ENCODE measurements around the gene IRF7.
A peak's percentile ranks its signal among the peaks of the same experiment; 100 is the strongest.

Gene IRF7

GRCh38 chr11:620201-620600 is 4.5 kb upstream of the IRF7 start:
- Mint-ChIP-seq H3K9me3 (no peaks in the 10 kb centered on the region), H3K36me3 (ENCODE audit: low read depth) (no peaks in the 10 kb centered on the region), H3K27me3 (ENCODE audit: low read depth) (peaks cover 9% of the 10 kb centered on the region), H3K4me3 (no peak overlapping the region), H3K4me1 (peaks cover 5% of the 10 kb centered on the region), H3K27ac (no peak overlapping the region)
- no peak for TF ChIP-seq CTCF (IDR thresholded peaks at IDR 0.05; ENCODE audit: unreplicated experiment in 3 of 3)

- no peaks in the 10 kb centered on the region for H3K9me3 Mint-ChIP-seq
- no peak for TF ChIP-seq CTCF (IDR thresholded peaks at IDR 0.05; ENCODE audit: unreplicated experiment in 3 of 3)
- H3K4me3 Mint-ChIP-seq: peak overlapping the region in 1 of 3 experiments; percentile 14
- H3K27me3 Mint-ChIP-seq (ENCODE audit: low read depth): peaks cover 9% of the 10 kb centered on the region
- no peak overlapping the region for H3K27ac Mint-ChIP-seq
- H3K4me1 Mint-ChIP-seq: peaks cover 5% of the 10 kb centered on the region
- H3K36me3 Mint-ChIP-seq (ENCODE audit: low read depth): no peaks in the 10 kb centered on the region
These were observed 3.9 kb upstream of the IRF7 start for GRCh38 chr11:619628-620050.

- peaks cover 5% of the 10 kb centered on the region for H3K4me1 Mint-ChIP-seq
These were observed 3.3 kb upstream of the IRF7 start for GRCh38 chr11:618856-619627.

GRCh38 chr11:617912-618682 is 2.3 kb upstream of the IRF7 start:
- TF ChIP-seq CTCF (IDR thresholded peaks at IDR 0.05; ENCODE audit: unreplicated experiment in 3 of 3): no peak
- Mint-ChIP-seq H3K9me3 (no peaks in the 10 kb centered on the region), H3K27me3 (ENCODE audit: low read depth) (peaks cover 2% of the 10 kb centered on the region), H3K27ac (no peak overlapping the region), H3K4me3 (no peak overlapping the region), H3K4me1 (peaks cover 5% of the 10 kb centered on the region), H3K36me3 (ENCODE audit: low read depth) (no peaks in the 10 kb centered on the region)

More at GRCh38 chr11:618856-619627, 3.3 kb upstream of the IRF7 start:
- Mint-ChIP-seq H3K9me3 (no peaks in the 10 kb centered on the region), H3K4me3 (peak overlapping the region in 1 of 3 experiments; percentile 14), H3K27me3 (ENCODE audit: low read depth) (peaks cover 9% of the 10 kb centered on the region), H3K27ac (no peak overlapping the region), H3K36me3 (ENCODE audit: low read depth) (no peaks in the 10 kb centered on the region)
- TF ChIP-seq CTCF (IDR thresholded peaks at IDR 0.05; ENCODE audit: unreplicated experiment in 3 of 3): no peak

GRCh38 chr11:617199-617911 is 1.6 kb upstream of the IRF7 start:
- H3K27ac Mint-ChIP-seq: no peak overlapping the region
- H3K9me3 Mint-ChIP-seq: no peaks in the 10 kb centered on the region
- no peaks in the 10 kb centered on the region for H3K27me3 Mint-ChIP-seq (ENCODE audit: low read depth)
- H3K4me3 Mint-ChIP-seq: no peak overlapping the region
- H3K4me1 Mint-ChIP-seq: peaks cover 7% of the 10 kb centered on the region
- no peak for TF ChIP-seq CTCF (IDR thresholded peaks at IDR 0.05; ENCODE audit: unreplicated experiment in 3 of 3)
- peaks cover 2% of the 10 kb centered on the region for H3K36me3 Mint-ChIP-seq (ENCODE audit: low read depth)
